Calu3 (cell line): ENCODE results near the gene CROCC2. TPM values are rescaled to one million over a fixed set of nuclear protein-coding genes. Genes with fewer than 3 reads are reported as not detected.

Experiments used
- BruUV-seq: library from RNA; stranded (reverse); fragments of 400-500 nt; replicated peaks from 2 replicates; lab custom pipeline; 2021; lab: Mats Ljungman, UMichigan
- CTCF ChIA-PET: fragments of 300-600 bp; sonication (Branson Sonifier 250); formaldehyde crosslinking; loops from one replicate; lab custom pipeline; 2022; ENCODE audit warnings: antibody characterized with exemption; lab: Charles Lee
- DNase-seq: peaks from one replicate; pipeline ENCODE4 v3.0.0; 2022
- H3K27ac Mint-ChIP-seq: one replicate; pipeline ENCODE4 v1.8.0; 2022; ENCODE audit warnings: mixed read lengths; ENCODE audit not compliant: unreplicated experiment
- H3K27me3 Mint-ChIP-seq: one replicate; pipeline ENCODE4 v1.8.0; 2022; ENCODE audit warnings: mixed read lengths; ENCODE audit not compliant: unreplicated experiment
- H3K36me3 Mint-ChIP-seq: one replicate; pipeline ENCODE4 v1.8.0; 2022; ENCODE audit warnings: mild to moderate bottlenecking, moderate library complexity, mixed read lengths; ENCODE audit not compliant: insufficient read depth, unreplicated experiment
- H3K4me1 Mint-ChIP-seq: one replicate; pipeline ENCODE4 v1.8.0; 2022; ENCODE audit warnings: mild to moderate bottlenecking, low read depth, mixed read lengths; ENCODE audit not compliant: unreplicated experiment
- H3K4me3 Mint-ChIP-seq: one replicate; pipeline ENCODE4 v1.8.0; 2022; ENCODE audit warnings: mild to moderate bottlenecking, low read depth, moderate library complexity, mixed read lengths; ENCODE audit not compliant: unreplicated experiment
- H3K9me3 Mint-ChIP-seq: one replicate; pipeline ENCODE4 v1.8.0; 2022; ENCODE audit warnings: low read depth, mixed read lengths; ENCODE audit not compliant: unreplicated experiment
- intact Hi-C: fragments of 100-400 bp; cut with micrococcal nuclease; formaldehyde crosslinking; loops from one replicate; pipeline ENCODE4 v1.10.0; 2022; ENCODE audit not compliant: unreplicated experiment
- total RNA-seq: library from RNA; stranded (reverse); gene quantifications from 2 replicates; pipeline ENCODE4 v1.2.3, GENCODE V29; 2022
- TF ChIP-seq, protein P1 (sequence below): fragments of 200-600 bp; IDR thresholded peaks from one replicate; pipeline ENCODE4 v1.8.0; 2022; ENCODE audit warnings: antibody characterized with exemption; ENCODE audit not compliant: unreplicated experiment

The CROCC2 gene
- total RNA-seq, 1 experiment from 2014 or later, result not detected

DNA sequence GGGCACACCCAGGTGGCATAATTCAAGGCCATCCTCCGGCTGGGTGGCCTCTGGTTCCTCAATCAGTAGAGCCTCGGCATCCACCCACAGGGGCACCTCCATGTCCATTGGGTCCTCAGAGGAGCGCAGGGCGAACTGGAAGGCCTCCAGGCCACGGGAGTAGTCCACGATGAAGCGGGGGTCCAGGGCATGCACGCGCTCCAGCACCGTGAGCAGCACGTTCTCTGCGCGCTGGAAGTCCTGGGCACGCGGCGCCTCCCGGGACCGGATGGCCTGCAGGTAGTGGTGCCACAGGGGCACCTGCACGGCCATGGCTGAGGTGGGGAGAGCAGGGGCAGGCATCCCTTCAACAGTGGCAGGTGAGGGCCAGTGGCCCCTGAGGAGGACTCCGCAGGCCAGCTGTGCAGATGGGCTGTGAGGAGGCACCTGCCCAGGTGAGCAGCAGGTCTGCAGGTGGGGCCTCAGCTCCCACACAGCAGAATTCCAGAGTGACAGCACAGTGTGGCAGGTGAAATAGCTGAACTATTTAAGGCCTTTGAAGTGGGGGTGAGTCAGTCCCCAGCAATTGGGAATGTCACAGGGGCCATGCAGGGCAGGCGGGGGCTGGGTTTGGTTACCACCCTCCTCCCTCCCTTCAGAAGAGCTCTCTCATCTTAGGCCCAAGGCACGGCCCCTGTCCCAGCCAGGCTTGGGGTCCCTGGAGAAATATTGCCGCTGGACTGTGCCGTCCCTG, 10.3 kb upstream of the CROCC2 start, which contains the start of gene MAB21L4:
Gene MAB21L4 (minus strand): TSS at position 501 of the 733 bp plus-strand sequence. CDS start 159 bp downstream, at position 342.
- Mint-ChIP-seq H3K27me3 (no peaks in the 10 kb centered on the region), H3K27ac (peak within 1 kb of the TSS; percentile 20), H3K9me3 (no peaks in the 10 kb centered on the region), H3K4me1 (peaks cover 50% of the 10 kb centered on the region), H3K36me3 (peaks cover 31% of the 10 kb centered on the region), H3K4me3 (no peak within 1 kb of the TSS)
- CTCF ChIA-PET, result interaction anchor here (0.9 to 1.2 kb wide), 3 partner anchors 10 to 96 kb away, joined by 3 to 6 read pairs (median 5); no protein-coding TSS in a partner anchor
- intact Hi-C loops, result no loop called here
- DNase-seq, result peak; percentile 79
- no TSS peak for BruUV-seq
- TF ChIP-seq, protein P1, sequence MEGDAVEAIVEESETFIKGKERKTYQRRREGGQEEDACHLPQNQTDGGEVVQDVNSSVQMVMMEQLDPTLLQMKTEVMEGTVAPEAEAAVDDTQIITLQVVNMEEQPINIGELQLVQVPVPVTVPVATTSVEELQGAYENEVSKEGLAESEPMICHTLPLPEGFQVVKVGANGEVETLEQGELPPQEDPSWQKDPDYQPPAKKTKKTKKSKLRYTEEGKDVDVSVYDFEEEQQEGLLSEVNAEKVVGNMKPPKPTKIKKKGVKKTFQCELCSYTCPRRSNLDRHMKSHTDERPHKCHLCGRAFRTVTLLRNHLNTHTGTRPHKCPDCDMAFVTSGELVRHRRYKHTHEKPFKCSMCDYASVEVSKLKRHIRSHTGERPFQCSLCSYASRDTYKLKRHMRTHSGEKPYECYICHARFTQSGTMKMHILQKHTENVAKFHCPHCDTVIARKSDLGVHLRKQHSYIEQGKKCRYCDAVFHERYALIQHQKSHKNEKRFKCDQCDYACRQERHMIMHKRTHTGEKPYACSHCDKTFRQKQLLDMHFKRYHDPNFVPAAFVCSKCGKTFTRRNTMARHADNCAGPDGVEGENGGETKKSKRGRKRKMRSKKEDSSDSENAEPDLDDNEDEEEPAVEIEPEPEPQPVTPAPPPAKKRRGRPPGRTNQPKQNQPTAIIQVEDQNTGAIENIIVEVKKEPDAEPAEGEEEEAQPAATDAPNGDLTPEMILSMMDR, result no peak

DNA sequence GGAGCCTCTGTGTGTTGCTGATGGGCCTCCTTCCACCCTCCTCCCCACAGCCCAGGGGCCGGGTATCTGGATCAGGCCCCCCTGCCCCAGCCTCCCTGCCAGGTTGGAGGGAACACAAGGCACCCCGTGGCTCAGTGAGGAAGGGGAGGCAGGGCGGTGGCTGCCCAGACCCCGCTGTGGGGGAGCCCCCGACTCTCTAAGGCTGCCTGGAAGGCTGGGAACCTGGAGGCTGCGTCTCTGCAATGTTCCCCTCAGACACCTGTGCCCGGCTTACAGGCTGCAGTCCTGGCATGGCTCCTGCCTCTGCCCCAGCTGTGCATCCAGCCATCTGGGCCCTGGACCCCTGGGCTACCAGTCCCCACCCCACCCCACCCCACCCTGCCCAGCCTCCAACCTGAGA, 9.7 kb upstream of the CROCC2 start:
- intact Hi-C loops, result no loop called here
- Mint-ChIP-seq H3K27ac (peak overlapping the region; percentile 20), H3K4me3 (no peak overlapping the region), H3K4me1 (peaks cover 50% of the 10 kb centered on the region), H3K27me3 (no peaks in the 10 kb centered on the region), H3K36me3 (peaks cover 31% of the 10 kb centered on the region), H3K9me3 (no peaks in the 10 kb centered on the region)
- TF ChIP-seq, protein P1, result no peak
- BruUV-seq, result no TSS peak
- CTCF ChIA-PET, result interaction anchor here (0.9 to 1.2 kb wide), 4 partner anchors 9 to 95 kb away, joined by 3 to 6 read pairs (median 4); no protein-coding TSS in a partner anchor
- DNase-seq, result no peak

- H3K27ac Mint-ChIP-seq, result peak overlapping the region; percentile 67
- H3K4me3 Mint-ChIP-seq, result peak overlapping the region; percentile 37
- intact Hi-C loops, result no loop called here
- H3K27me3 Mint-ChIP-seq, result peaks cover 6% of the 10 kb centered on the region
- CTCF ChIA-PET, result interaction anchor here (1.1 to 1.2 kb wide), 3 partner anchors 8 to 94 kb away, joined by 3 to 5 read pairs (median 3); no protein-coding TSS in a partner anchor
- peaks cover 31% of the 10 kb centered on the region for H3K36me3 Mint-ChIP-seq
- DNase-seq, result peak; percentile 64
- H3K9me3 Mint-ChIP-seq, result no peaks in the 10 kb centered on the region
- TF ChIP-seq, protein P1, result no peak
- BruUV-seq, result no TSS peak
- peaks cover 52% of the 10 kb centered on the region for H3K4me1 Mint-ChIP-seq
These were observed 9.1 kb upstream of the CROCC2 start for GRCh38 chr2:240896871-240897692.

DNA sequence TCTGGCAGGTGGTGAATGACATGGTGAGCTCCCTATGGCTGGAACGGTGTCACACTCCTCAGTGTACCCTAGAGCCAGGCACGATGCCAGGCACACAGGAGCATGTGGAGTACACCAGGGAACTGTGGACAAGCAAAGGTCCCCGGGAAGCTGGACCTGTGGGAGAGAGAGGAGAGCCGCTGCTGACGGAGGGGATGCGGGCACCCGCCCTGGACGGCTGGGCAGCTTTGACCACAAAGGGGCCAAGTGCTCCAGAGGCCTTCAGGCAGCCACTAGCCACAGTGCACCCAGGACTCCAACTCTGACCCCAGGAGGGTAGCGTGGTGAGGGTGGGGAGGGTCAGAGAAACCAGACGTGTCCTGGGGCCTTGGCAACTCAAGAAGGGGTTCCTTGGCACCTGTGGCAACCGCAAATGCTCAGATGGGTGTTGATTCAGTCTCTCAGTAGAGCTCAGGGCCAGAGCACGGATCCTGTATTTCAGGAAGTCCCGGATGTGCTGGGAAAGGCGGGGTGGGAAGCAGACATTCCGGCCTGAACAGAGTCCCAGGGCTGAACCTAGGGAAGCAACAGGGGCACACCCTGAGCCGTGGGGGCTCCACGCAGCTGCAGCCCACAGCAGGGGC, 7.9 kb upstream of the CROCC2 start:
- peak; percentile 63 for DNase-seq
- H3K4me3 Mint-ChIP-seq, result peak overlapping the region; percentile 37
- H3K36me3 Mint-ChIP-seq, result peaks cover 30% of the 10 kb centered on the region
- H3K9me3 Mint-ChIP-seq, result no peaks in the 10 kb centered on the region
- TF ChIP-seq, protein P1, result no peak
- intact Hi-C loops, result no loop called here
- peaks cover 17% of the 10 kb centered on the region for H3K27me3 Mint-ChIP-seq
- peaks cover 59% of the 10 kb centered on the region for H3K4me1 Mint-ChIP-seq
- no TSS peak for BruUV-seq
- peak overlapping the region; percentile 67 for H3K27ac Mint-ChIP-seq
- CTCF ChIA-PET, result interaction anchor here (0.8 to 1.0 kb wide), 2 partner anchors 16 to 184 kb away, joined by 3 read pairs; no protein-coding TSS in a partner anchor
